ENCODE results near the gene SLC22A17. TPM values are rescaled to one million over a fixed set of nuclear protein-coding genes. Genes with fewer than 3 reads are reported as not detected.

Gene SLC22A17
- total and polyA plus RNA-seq, 9 of the 15 experiments (the other 6 are each of a cell fraction or from before 2014, with no cell fraction given) = 0.07 to 0.09 TPM; not detected in 7

- no peaks in the 10 kb centered on the region for H3K36me3 ChIP-seq (ENCODE audit: control insufficient read depth, insufficient read depth, low read length)
- H3K4me1 ChIP-seq (replicated peaks in 1 of 2; ENCODE audit: control insufficient read depth in 2 of 2, insufficient read depth in 2 of 2, low read length in 2 of 2) = peaks cover 0 to 13% of the 10 kb centered on the region in 2 experiments; a peak in 3 of 5 replicates
- no peaks in the 10 kb centered on the region; the same call in 1 of the 2 replicates for H4K20me1 ChIP-seq (replicated peaks; ENCODE audit: control insufficient read depth, insufficient read depth, low read length)
- no peak overlapping the region for H3K4me2 ChIP-seq (ENCODE audit: insufficient read depth, low read length)
- 7% methylated on average over 6 of the region's 6 CpGs for WGBS (ENCODE audit: insufficient coverage, low coverage, missing lambda C conversion rate)
- no peak overlapping the region for H3K27ac ChIP-seq (ENCODE audit: extremely low read depth, low read depth, low read length)
- no peak overlapping the region for H2AFZ ChIP-seq (ENCODE audit: low read depth, low read length)
- ChIA-PET POLR2A (interaction anchor here (0.7 kb wide), 1 partner anchor 9 kb away, joined by 3 read pairs; no protein-coding TSS in a partner anchor), CTCF (ENCODE audit: low intra/inter-chr PET ratio) (no interaction called here)
- no peaks in the 10 kb centered on the region for H3K79me2 ChIP-seq (ENCODE audit: control insufficient read depth, insufficient read depth, low read length)
- FAIRE-seq = no peak
- BruUV-seq (replicated peaks) = no TSS peak
- no peaks in the 10 kb centered on the region for H3K9me1 ChIP-seq (ENCODE audit: control insufficient read depth, insufficient read depth, low read length)
- no peak overlapping the region for H3K4me3 ChIP-seq
- no peak for ATAC-seq
- TF ChIP-seq SPI1 (IDR thresholded peaks at IDR 0.05; ENCODE audit: borderline replicate concordance, low read depth, low read length) = no peak
- TF ChIP-seq ZBED1 (IDR thresholded peaks at IDR 0.05) = no peak
- no peak overlapping the region for H3K9ac ChIP-seq (ENCODE audit: insufficient read depth in 1 of 2, low read depth in 2 of 2, low read length in 2 of 2)
- H3K27me3 ChIP-seq (ENCODE audit: control insufficient read depth in 2 of 2, insufficient read depth in 2 of 2, low read length in 2 of 2) = peaks cover 17 to 53% of the 10 kb centered on the region in 2 experiments
- in situ Hi-C loops (cut with MboI) = no loop called here
- intact Hi-C loops (cut with micrococcal nuclease) = no loop called here
- no peaks in the 10 kb centered on the region for H3K9me3 ChIP-seq (replicated peaks; ENCODE audit: control insufficient read depth, insufficient read depth, low read depth, low read length)
- DNase-seq (ENCODE audit: extremely low read depth in 1 of 4, low spot score in 3 of 4) = no peak
These were observed 2.3 kb upstream of the SLC22A17 start for GRCh38 chr14:23354990-23355389.

DNA sequence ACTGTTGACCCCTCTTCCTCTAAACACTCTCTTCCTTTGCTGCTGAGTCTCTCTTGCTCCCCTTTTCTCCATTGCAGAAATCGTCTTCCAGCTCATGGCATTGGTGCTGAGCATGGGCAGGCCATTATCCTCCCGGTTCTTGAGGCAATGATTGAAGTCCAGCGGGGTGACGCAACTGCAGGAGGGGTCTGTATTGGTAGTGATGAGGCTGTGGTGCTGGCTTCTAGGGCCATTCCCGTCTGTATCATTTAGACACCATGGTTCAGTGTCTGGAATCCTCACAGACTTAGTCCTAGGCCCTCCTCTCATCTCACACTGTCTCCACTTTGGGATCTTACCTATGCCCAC, 720 bp upstream of the SLC22A17 start:
- no peak overlapping the region for H3K4me3 ChIP-seq
- FAIRE-seq = no peak
- no peak overlapping the region for H2AFZ ChIP-seq (ENCODE audit: low read depth, low read length)
- WGBS (ENCODE audit: insufficient coverage, low coverage, missing lambda C conversion rate) = 14% methylated on average over 5 of the region's 5 CpGs
- in situ Hi-C loops (cut with MboI) (no loop called here), intact Hi-C loops (cut with micrococcal nuclease) (no loop called here)
- TF ChIP-seq KDM4B (IDR thresholded peaks at IDR 0.05; ENCODE audit: borderline replicate concordance in 2 of 2, low read depth in 1 of 2) (no peak), GTF2A2 (tag; IDR thresholded peaks at IDR 0.05) (no peak), POLR2AphosphoS5 (IDR thresholded peaks at IDR 0.05; ENCODE audit: control insufficient read depth, insufficient read depth, low read depth, low read length) (no peak), ARHGAP35 (IDR thresholded peaks at IDR 0.05; ENCODE audit: partially characterized antibody) (no peak), ZNF133 (CRISPR knock-in tag; IDR thresholded peaks at IDR 0.05) (no peak), FOXJ3 (CRISPR knock-in tag; IDR thresholded peaks at IDR 0.05) (no peak), PATZ1 (CRISPR knock-in tag; IDR thresholded peaks at IDR 0.05; ENCODE audit: borderline replicate concordance) (no peak), UBTF (IDR thresholded peaks at IDR 0.05; ENCODE audit: borderline replicate concordance in 1 of 2, low read depth in 2 of 2, low read length in 2 of 2) (no peak), KDM5B (IDR thresholded peaks at IDR 0.05; ENCODE audit: insufficient replicate concordance, low read depth, low read length) (no peak)
- no TSS peak for BruUV-seq (replicated peaks)
- H3K9me1 ChIP-seq (ENCODE audit: control insufficient read depth, insufficient read depth, low read length) = no peaks in the 10 kb centered on the region
- H3K9me3 ChIP-seq (replicated peaks; ENCODE audit: control insufficient read depth, insufficient read depth, low read depth, low read length) = no peaks in the 10 kb centered on the region
- no peak for DNase-seq (ENCODE audit: extremely low read depth in 1 of 4, low spot score in 3 of 4)
- peaks cover 0 to 13% of the 10 kb centered on the region in 2 experiments; a peak in 3 of 5 replicates for H3K4me1 ChIP-seq (replicated peaks in 1 of 2; ENCODE audit: control insufficient read depth in 2 of 2, insufficient read depth in 2 of 2, low read length in 2 of 2)
- peaks cover 17 to 46% of the 10 kb centered on the region in 2 experiments for H3K27me3 ChIP-seq (ENCODE audit: control insufficient read depth in 2 of 2, insufficient read depth in 2 of 2, low read length in 2 of 2)
- H3K36me3 ChIP-seq (ENCODE audit: control insufficient read depth, insufficient read depth, low read length) = no peaks in the 10 kb centered on the region
- no peak overlapping the region for H3K27ac ChIP-seq (ENCODE audit: extremely low read depth, low read depth, low read length)
- H3K9ac ChIP-seq (ENCODE audit: insufficient read depth in 1 of 2, low read depth in 2 of 2, low read length in 2 of 2) = no peak overlapping the region
- H4K20me1 ChIP-seq (replicated peaks; ENCODE audit: control insufficient read depth, insufficient read depth, low read length) = no peaks in the 10 kb centered on the region; the same call in 1 of the 2 replicates
- ChIA-PET POLR2A (no interaction called here), CTCF (ENCODE audit: low intra/inter-chr PET ratio) (no interaction called here)
- no peak for ATAC-seq
- no peaks in the 10 kb centered on the region for H3K79me2 ChIP-seq (ENCODE audit: control insufficient read depth, insufficient read depth, low read length)
- H3K4me2 ChIP-seq (ENCODE audit: insufficient read depth, low read length) = no peak overlapping the region
